Measurements from ENCODE around the gene RAB22A.
A peak's percentile ranks its signal among the peaks of the same experiment; 100 is the strongest.

RAB22A gene

DNA sequence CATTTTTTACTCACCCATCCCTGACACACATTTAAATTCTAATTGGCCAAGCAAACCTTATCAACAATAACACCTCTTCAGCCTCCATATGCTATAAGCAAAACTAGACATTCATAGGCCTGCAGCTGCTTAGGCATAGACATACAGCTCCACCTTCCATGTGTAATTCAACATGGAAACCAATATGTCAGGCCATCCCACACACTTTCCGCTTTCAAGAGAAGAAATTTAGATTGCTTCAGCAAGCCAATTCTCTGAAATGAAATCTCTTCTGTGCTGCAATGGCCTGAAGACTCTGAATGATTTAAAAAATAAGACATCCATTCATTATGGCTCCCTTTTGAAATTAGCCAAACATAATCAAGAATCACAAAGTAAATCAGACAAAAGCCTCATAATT lies 4.5 kb upstream of the RAB22A start:
- DNase-seq: no peak

DNA sequence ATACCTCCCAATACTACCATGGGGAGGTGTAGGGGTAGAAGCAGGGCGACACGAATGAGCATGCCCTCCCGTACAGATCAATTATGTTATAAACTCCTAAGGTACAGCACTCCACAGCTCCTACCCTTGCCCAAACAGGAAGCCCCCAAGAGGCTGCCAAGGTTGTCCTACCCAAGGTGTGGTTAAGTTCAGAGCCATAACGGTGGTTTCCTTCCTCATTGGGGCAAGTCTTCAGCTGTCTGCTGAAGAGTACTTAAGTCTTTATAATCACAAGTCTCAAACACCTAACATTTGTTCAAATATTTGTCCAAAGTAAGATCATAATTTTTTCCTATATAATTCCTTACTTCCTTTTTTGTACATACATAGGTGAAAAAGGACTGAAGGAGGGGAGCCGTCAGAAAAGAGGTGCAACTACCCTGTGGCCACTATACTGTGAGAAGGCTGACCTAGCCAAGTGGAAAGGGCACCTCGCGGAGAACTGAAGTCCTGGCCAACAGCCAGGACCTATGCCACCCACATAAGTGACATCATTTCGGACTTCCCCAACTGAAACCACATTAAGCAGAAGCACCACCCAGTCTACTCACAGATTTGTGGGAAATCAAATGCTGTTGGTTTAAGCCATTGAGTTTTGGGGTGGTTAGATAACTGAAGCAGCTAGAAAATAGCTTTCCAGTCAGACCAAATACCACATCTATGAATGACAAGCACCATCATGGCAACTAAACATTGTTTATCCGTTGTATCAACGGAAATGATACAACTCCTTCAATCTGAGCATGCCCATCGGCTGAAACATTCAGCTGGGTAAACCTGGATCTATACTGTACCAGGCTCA lies 2.9 kb upstream of the RAB22A start:
- no peak for DNase-seq

DNA sequence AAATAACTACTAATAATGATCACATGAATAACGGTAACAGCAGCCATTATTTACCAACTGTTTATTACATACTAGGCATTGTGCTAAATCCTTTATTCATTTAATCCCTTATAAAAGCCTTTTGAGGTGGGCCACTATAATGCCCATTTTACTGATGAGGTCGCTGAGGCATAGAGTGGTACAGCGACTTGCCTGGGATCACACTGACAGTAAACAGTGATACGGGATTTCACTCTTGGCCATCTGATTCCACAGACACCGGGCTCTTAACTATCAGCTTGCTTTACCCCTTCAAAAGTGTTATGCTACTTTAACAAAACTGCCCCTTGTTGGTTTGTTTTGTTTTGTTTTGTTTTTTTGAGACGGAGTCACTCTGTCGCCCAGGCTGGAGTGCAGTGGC lies 2.2 kb upstream of the RAB22A start:
- no peak for DNase-seq

DNA sequence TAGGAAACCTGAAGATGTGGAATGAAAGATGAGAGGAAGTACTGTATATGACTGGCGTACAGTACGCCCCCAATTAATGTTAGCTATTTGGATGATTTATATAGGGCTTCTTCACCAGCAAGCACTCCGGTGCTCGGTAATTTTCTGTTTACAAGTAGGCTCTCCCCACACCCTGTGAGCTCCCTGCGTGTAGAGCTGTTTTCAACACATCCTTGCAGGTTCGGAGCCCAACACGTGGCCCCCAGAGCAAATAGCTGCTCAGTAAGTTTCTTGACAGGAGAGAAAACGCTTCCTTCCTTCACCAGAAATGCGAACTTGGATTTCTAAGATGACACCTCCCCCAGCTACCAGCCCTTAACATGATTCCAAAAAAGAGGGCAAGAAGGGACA lies 1.2 kb upstream of the RAB22A start:
- no peak for DNase-seq

DNA sequence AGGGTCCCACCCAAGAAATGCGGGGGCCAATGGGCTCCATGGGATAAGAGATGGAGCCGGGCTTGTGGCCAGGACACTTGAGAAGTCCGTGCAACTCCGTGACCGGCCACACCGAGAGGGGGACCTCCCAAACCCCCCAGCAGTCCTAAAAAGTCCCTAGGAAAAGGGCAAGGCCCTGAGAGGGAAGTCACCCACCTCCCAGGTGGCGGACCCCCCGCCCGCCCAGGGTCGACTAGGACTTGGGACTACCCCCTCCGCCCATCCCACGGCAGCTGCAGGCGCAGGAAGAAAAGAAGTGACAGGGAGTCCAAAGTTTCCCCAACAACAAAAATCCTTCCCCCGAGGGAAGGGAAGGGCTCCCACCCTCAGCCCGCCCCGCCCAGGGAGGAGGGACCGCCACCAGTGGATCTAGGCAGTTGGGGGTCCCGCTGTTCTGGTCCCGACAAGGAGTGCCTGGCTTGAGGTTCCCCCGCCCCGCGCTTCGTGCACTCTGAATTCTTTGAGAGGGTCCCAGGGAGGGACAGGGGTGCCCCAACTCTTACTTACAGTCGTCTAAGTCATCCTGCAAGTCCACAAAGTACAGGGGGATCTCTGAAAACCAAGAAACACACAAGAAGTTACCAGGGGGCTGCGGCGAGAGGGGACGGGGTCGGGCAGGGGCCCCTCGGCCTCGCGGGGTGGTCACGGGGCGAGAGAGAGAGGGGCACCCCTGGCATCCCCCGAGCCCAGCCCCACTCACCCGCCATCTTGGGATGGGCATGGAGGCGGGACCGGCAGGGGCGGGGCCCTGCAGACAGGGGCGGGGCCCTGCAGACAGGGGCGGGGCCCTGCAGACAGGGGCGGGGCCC lies 611 bp upstream of the RAB22A start:
- peak; percentile 68 for DNase-seq

GRCh38 chr20:58310291-58310782 lies 822 bp downstream of the RAB22A start:
- no peak for DNase-seq

- DNase-seq: no peak
These were observed 3.3 kb downstream of the RAB22A start for GRCh38 chr20:58312836-58313235.

DNA sequence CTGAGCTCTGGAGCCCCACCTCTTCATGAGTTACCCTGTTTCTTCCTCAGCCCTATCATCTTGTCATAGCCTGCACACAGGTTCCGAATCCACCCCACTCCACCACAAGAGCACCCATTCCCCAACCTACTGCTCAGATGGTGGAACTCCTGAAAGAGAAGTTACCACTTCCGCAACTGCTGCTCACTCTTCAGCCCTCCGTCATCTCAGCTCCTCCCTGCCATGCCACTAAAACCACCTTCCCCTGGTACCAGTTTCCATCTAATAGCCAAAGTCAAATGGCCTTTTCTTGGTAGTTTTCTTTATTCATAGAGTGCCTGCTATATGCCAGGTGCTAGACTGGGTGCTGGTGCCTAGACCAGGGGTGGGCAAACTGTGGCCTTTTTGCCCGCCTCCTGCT lies 3.9 kb downstream of the RAB22A start:
- DNase-seq: no peak

GRCh38 chr20:58321205-58321604 lies 11.7 kb downstream of the RAB22A start:
- DNase-seq: no peak

DNA sequence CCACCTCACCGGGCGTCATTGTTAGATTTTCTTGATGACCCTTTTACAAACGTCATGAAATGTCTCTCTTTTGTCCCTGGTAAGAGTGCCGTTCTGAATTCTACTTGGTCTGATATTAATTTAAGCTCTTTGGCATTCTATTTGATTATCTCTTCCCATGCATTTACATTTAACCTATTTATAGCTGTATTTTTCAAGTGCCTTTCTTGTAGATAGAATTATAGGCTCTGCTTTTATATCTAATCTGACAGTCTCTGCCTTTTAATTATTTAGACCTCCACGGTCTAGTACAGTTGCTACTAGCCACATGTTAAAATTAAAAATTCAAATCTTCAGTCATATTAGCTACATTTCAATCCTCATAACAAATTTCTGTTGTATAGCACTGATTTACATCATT lies 12.6 kb downstream of the RAB22A start:
- no peak for DNase-seq

- no peak for DNase-seq
These were observed 16.4 kb downstream of the RAB22A start for GRCh38 chr20:58325912-58326311.

- DNase-seq: no peak
These were observed 17.7 kb downstream of the RAB22A start for GRCh38 chr20:58327211-58327610.

GRCh38 chr20:58328836-58329235 lies 19.3 kb downstream of the RAB22A start:
- no peak for DNase-seq

DNA sequence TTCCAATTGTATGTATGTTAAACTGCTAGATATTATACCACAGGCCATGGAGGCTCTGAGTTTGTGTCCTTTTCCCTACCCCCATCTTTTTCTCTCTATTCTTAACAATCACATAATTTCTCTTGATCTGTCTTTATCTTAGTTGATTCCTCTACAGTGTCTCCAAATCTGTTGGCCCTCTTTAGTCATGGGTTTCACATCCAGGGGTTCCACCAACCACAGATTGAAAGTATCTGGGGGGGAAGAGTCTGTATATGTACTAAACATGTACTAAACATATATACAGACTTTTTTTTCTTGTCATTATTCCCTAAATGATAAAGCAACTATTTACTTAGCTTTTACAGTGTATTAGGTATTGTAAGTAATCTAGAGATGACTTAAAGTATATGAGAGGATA lies 20.2 kb downstream of the RAB22A start:
- no peak for DNase-seq

GRCh38 chr20:58330249-58330648 lies 20.7 kb downstream of the RAB22A start:
- no peak for DNase-seq

DNA sequence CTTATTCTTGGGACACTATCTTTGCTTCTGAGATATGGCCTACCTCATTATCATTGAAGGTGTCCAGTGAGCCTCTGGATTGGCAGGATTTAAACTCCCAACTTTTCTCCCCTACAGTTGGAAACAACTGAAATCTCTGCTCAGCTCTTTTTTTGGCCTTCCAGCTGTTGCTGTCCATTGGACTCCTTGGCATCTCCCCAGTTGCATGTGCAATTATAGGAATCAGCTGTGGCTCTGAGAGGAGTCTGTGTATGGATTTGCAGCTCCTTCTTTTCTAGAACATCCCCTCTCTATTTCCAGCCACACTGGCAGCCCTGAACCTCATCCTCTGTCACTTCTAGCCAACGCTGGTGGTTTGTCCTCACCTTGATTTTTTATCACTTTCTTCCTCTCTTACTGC lies 21.2 kb downstream of the RAB22A start:
- DNase-seq: peak; percentile 87

GRCh38 chr20:58331961-58332551 lies 22.5 kb downstream of the RAB22A start:
- DNase-seq: no peak

- DNase-seq: no peak
These were observed 30.2 kb downstream of the RAB22A start for GRCh38 chr20:58339741-58340140.

DNA sequence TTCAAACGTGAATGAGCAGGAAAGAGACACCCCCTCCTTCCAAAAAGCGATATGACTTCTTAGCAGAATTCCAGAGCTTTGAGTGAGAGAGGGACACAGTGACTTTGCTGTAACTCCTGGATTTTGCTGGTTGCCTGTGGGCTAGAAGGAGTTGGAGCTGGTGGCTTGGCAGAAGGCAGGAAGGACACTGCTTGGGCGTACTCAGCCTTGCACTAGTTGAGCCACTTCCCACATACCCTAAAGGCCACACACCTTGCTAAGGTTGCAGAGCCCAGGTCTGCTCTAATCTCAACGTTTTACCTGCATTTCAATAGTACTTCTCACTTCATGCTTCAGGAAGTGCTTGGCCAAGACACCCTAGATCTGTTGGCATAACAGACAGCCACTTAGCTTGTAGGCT lies 30.6 kb downstream of the RAB22A start:
- no peak for DNase-seq

- DNase-seq: no peak
These were observed 31.3 kb downstream of the RAB22A start for GRCh38 chr20:58340853-58341252.

- no peak for DNase-seq
These were observed 32.8 kb downstream of the RAB22A start for GRCh38 chr20:58342104-58342945.

DNA sequence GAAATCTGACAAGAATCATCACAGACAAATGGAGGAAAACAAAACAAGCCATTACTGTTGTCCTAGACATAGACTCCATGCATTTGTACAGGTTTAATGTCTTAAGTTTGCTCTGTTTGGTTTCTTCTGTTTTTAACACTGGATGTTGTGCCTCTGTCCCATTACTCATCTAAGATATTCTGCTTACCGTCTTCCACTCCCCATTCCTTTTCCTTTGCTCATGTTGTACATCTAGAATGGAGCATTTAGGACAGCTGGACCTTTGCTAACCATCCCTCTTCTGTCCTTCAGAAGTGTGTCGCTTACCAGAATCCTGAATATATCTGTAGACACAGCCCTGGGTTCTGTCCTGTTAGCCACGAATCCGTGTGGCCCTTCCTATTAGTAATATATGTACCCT lies 35.2 kb downstream of the RAB22A start:
- no peak for DNase-seq

- no peak for DNase-seq
These were observed 40.1 kb downstream of the RAB22A start for GRCh38 chr20:58349570-58349969.

Measured in right hindlimb (tissue), 1 donor.